ENCODE results near the gene MKRN1. TPM values are rescaled to one million over a fixed set of nuclear protein-coding genes. Genes with fewer than 3 reads are reported as not detected.

Gene MKRN1
- total RNA-seq, 4 donors from 2014 or later: 100 to 194 (median 105) TPM

- Histone ChIP-seq H3K27me3 (no peaks in the 10 kb centered on the region), H3K36me3 (no peaks in the 10 kb centered on the region), H3K27ac (no peak overlapping the region), H3K4me3 (no peak overlapping the region), H3K9me3 (no peaks in the 10 kb centered on the region), H3K4me1 (peaks cover 0 to 7% (median 0%) of the 10 kb centered on the region in 4 donors)
- DNase-seq: no peak
- TF ChIP-seq CTCF (IDR thresholded peaks at IDR 0.05) (no peak), POLR2A (IDR thresholded peaks at IDR 0.05) (no peak)
Measured at GRCh38 chr7:140489026-140489359, 9.7 kb upstream of the MKRN1 start.

GRCh38 chr7:140485500-140486265, 6.4 kb upstream of the MKRN1 start:
- H3K27ac ChIP-seq: peak overlapping the region in 1 of 4 donors; percentile 62

GRCh38 chr7:140484951-140485499, 5.7 kb upstream of the MKRN1 start:
- H3K4me3 ChIP-seq: no peak overlapping the region
- peak overlapping the region in 1 of 4 donors; percentile 62 for H3K27ac ChIP-seq
- H3K27me3 ChIP-seq: no peaks in the 10 kb centered on the region
- H3K4me1 ChIP-seq: peaks cover 0 to 7% (median 0%) of the 10 kb centered on the region in 4 donors
- no peaks in the 10 kb centered on the region for H3K36me3 ChIP-seq
- TF ChIP-seq CTCF (IDR thresholded peaks at IDR 0.05): no peak
- no peak for TF ChIP-seq POLR2A (IDR thresholded peaks at IDR 0.05)
- DNase-seq: no peak
- no peaks in the 10 kb centered on the region for H3K9me3 ChIP-seq

More at GRCh38 chr7:140485500-140486265, 6.4 kb upstream of the MKRN1 start:
- no peak for TF ChIP-seq POLR2A (IDR thresholded peaks at IDR 0.05)
- no peak for TF ChIP-seq CTCF (IDR thresholded peaks at IDR 0.05)
- H3K27me3 ChIP-seq: no peaks in the 10 kb centered on the region
- no peaks in the 10 kb centered on the region for H3K9me3 ChIP-seq
- H3K4me3 ChIP-seq: no peak overlapping the region
- no peaks in the 10 kb centered on the region for H3K36me3 ChIP-seq
- H3K4me1 ChIP-seq: peaks cover 0 to 7% (median 0%) of the 10 kb centered on the region in 4 donors
- no peak for DNase-seq

GRCh38 chr7:140484479-140484878, 5.2 kb upstream of the MKRN1 start:
- Histone ChIP-seq H3K9me3 (no peaks in the 10 kb centered on the region), H3K4me1 (peaks cover 0 to 7% (median 0%) of the 10 kb centered on the region in 4 donors), H3K27me3 (no peaks in the 10 kb centered on the region), H3K4me3 (no peak overlapping the region), H3K27ac (peak overlapping the region in 1 of 4 donors; percentile 62), H3K36me3 (no peaks in the 10 kb centered on the region)
- no peak for TF ChIP-seq POLR2A (IDR thresholded peaks at IDR 0.05)
- TF ChIP-seq CTCF (IDR thresholded peaks at IDR 0.05): no peak
- DNase-seq: no peak

- peak overlapping the region; percentile 95 to 99 (median 96) for H3K27ac ChIP-seq
- no peak for DNase-seq
- H3K27me3 ChIP-seq: no peaks in the 10 kb centered on the region
- peak overlapping the region; percentile 87 to 99 (median 96) for H3K4me3 ChIP-seq
- peaks cover 0 to 33% (median 5%) of the 10 kb centered on the region in 4 donors for H3K4me1 ChIP-seq
- TF ChIP-seq POLR2A (IDR thresholded peaks at IDR 0.05) (no peak), CTCF (IDR thresholded peaks at IDR 0.05) (no peak)
- no peaks in the 10 kb centered on the region for H3K9me3 ChIP-seq
- H3K36me3 ChIP-seq: no peaks in the 10 kb centered on the region
Measured at GRCh38 chr7:140479739-140480084, 407 bp upstream of the MKRN1 start.

All from Peyer's patch (tissue), 4 donors.